ENCODE results near the gene PBX3.

PBX3 gene

GRCh38 chr9:125979383-125979782 lies 232.2 kb downstream of the PBX3 start:
- no peak for DNase-seq (ENCODE audit: low read depth)

- no peak for DNase-seq (ENCODE audit: low read depth)
Measured at GRCh38 chr9:125982798-125983406, 235.7 kb downstream of the PBX3 start.

DNA sequence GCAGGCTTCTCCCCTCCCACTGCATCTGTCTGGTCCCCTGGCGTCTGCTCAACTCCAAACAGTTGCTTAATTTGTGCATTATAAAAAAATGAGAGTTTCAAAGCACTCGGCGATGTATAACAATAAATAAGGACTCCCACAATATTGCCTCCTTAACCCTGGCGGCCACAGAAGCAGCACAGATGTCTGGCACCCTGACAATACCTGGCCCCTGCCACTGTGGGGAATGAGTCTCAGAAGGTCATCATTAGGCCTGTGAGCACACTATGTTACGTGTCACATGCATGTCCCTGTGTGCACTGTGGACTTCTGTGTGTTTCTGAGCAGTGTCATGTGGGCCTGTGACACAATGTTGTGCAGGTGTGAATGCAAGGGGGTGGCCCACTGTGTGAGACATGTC lies 236.5 kb downstream of the PBX3 start:
- no peak for DNase-seq (ENCODE audit: low read depth)

DNA sequence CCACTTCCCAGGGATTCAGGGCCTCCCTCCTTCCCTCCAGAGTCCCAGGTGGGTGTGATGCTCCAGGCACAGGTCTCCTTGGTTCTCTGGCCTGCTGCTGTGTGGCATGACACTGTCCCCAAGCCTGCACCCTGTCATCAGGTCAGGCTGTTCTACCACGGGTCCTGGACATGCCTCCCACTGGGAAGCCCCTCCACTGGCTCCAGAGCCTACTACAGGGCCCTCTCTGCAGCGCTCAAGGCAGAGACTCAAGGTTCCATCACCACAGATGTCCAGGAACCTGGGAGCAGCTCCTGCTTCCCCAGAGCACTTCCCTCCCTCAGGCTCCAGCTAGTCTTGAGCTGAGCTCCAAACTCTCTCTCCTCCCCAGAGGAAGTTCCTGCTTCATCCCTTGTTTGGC lies 237.3 kb downstream of the PBX3 start:
- DNase-seq (ENCODE audit: low read depth), result no peak

DNA sequence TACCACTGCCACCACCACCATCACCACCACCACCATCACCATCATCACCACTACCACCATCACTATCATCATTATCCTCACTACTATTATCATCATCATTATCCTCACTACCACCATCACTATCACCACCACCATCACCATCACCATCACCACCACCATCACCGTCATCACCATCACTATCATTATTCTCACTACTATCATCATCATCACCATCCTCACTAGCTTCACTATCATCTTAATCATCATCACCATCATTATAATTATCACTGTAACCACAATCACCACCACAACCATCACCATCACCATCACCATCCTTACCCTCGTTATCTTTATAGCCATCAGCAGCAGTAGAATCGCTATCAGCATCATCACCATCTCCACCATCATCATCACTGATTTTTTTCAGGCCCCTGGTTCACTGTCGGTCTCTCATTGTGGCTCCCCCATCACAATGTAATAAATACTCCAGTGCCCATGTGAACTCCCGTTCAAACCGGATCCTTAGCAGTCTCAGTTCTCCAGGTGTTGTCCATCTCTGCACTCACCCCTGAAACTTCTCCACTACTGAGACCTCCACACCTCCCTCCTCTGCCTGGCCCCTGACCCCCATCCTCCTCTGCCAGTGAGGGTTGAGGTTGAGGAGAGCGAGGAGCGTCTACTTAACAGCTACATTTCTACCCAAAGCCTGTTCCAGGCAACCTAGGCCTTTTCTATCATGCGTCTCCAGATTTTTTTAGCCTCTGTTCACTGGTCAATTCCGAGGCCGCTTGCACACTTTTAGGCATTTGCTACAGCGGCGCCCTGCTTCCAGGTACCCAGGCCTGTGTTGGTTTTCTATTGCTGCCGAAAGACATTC lies 238.2 kb downstream of the PBX3 start:
- no peak for DNase-seq (ENCODE audit: low read depth)

DNA sequence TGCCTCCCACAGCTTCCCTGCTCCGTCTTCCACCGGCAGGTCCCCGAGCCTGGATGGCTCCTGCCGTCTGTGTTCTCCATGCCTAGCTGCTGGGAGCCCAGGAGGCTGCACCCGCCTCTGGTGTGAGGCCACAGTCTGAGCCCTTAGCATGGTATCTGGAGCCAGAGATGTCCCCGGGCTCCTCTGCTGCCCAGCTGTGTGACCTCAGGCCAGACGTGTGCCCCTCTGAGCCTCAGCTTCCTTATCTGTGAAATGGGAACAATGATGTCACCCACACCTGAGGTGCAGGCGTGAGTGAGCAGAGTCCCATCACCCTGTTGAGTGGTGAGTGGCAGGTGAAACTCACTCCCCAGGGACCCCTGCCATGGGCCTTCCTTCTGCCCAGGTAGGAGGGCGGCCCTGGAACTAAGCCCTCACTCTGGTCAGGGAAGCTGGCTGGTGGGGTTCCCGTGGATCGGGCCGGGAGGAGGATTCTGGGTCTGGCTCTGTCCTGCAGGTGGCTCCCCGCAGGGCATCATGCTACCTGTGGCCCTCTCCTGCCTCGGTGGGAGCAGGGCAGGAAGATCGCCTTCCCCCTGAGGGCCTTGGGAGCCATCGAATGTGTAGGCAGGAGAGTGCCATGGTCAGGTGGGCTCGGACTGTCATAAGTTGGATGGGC lies 239.0 kb downstream of the PBX3 start:
- DNase-seq (ENCODE audit: low read depth), result no peak

DNA sequence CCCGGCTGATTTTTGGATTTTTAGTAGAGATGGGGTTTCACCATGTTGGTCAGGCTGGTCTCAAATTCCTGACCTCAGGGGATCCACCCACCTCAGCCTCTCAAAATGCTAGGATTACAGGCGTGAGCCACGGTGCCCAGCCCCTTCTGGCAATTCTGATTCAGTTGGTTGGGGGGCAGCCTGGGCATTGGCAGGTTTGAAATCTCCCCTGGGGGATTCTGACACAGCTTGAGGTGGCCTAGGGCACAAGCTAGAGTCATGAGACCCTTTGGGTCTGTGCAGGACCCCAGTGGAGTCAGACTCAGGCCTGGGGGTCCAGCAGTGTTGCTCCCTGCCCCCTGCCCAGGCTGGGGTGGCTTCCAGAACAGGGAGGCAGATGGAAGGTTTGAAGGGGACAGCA lies 239.8 kb downstream of the PBX3 start:
- no peak for DNase-seq (ENCODE audit: low read depth)

- no peak for DNase-seq (ENCODE audit: low read depth)
Measured at GRCh38 chr9:125987420-125987819, 240.2 kb downstream of the PBX3 start.

- no peak for DNase-seq (ENCODE audit: low read depth)
Measured at GRCh38 chr9:125988479-125989050, 241.4 kb downstream of the PBX3 start.

DNA sequence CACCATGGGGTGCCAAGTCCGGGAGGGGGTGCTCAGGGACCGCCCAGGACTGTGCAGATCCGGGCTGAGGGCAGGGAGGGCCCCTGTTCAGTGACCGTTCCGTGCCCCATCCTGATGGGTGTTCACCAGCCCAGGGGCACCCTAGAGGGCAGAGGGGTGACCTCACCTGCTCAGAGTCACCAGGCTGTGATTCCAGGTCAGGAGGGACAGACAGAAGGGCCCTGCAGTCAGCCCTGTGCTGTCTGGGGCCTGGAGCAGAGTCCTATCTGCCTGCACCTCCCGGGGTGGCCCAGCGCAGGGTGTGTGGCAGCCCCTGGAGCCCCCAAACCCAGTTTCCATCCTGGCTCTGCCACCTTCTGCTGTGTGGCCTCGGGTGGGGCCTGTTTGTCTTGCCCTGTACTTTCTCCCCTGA lies 241.9 kb downstream of the PBX3 start:
- DNase-seq (ENCODE audit: low read depth), result no peak

DNA sequence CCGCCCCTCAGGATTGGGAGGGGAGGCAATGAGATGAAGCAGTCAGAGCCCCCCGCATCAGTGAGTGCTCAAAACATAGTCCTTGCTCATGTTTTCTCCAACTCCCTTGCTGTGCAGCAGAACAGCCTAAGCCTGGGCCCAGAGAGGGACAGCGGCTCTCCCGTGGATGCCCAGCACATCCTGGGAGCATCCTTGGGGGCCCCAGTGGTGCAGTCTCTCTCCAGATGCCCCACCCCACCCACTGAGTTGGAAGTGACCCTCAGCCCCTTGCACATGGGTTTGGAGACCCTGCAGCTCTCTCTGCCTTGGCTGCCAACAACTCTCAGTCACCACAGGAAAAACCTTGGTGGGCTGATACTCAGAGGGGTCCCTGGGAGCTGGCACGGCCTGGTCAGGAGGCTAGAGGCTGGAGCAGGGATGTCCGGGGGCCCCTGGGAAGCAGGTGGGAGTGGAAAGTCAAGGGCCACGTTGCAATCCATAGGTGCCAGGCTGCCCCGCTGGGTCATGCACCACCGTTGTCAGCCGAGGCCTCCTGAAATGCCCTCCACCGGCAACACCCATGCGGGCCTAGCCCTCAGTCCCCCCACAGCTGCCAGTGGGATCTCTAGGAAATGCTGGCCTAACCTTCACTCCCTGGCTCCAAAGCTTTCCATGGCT lies 242.5 kb downstream of the PBX3 start:
- DNase-seq (ENCODE audit: low read depth), result no peak

GRCh38 chr9:125990186-125990792 lies 243.1 kb downstream of the PBX3 start:
- no peak for DNase-seq (ENCODE audit: low read depth)

GRCh38 chr9:125990793-125991220 lies 243.6 kb downstream of the PBX3 start:
- DNase-seq (ENCODE audit: low read depth), result no peak

DNA sequence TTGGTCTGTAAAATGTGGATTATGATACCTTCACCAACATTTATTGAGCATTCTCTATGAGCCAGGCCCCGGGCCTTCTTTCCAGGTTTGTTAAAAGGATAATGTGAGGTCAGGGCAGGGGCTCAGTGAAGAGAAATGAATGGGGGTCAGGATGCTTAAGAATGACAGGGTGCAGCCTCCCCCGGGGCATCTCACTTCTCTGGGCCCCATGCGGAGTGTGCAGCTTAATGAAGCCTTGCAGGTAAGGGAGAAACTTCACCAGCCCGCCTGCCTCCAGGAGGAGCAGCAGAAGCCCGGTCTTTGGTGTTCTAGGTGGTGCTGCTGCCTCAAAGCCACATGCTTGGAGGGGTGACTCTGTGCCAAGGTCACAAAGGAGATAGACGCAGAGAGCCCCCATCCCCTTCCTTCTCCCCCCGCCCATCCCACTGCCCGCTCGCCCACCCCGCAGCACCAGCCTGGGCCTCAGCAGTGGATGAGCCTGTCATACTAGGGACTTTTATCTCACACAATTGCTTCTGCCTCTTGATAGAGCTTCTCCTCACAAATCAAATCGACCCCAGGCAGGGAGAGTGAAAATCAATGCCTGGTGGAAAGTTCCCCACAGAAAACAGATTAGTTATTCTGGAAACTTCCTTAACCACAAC lies 244.8 kb downstream of the PBX3 start:
- DNase-seq (ENCODE audit: low read depth), result no peak

DNA sequence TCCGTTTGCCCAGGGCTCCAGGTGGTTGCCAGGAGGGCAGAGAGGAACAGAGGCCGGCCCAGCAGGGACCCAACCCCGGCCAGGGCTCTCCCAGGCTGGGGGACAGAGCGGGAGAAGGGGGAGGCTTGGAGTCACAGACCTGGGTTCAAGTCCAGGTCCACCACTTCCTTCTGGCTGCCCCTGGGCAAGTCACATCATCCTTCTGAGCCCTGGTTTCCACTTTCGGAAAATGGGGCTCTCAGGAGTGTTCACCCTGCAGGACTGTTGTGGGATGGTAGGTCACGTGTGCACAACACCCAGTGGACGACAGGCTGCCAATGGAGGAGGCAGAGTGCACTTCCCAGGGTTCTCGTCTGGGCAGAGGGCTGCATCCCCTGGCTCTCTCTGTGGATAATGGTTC lies 245.4 kb downstream of the PBX3 start:
- no peak for DNase-seq (ENCODE audit: low read depth)

GRCh38 chr9:125993466-125993865 lies 246.3 kb downstream of the PBX3 start:
- no peak for DNase-seq (ENCODE audit: low read depth)

DNA sequence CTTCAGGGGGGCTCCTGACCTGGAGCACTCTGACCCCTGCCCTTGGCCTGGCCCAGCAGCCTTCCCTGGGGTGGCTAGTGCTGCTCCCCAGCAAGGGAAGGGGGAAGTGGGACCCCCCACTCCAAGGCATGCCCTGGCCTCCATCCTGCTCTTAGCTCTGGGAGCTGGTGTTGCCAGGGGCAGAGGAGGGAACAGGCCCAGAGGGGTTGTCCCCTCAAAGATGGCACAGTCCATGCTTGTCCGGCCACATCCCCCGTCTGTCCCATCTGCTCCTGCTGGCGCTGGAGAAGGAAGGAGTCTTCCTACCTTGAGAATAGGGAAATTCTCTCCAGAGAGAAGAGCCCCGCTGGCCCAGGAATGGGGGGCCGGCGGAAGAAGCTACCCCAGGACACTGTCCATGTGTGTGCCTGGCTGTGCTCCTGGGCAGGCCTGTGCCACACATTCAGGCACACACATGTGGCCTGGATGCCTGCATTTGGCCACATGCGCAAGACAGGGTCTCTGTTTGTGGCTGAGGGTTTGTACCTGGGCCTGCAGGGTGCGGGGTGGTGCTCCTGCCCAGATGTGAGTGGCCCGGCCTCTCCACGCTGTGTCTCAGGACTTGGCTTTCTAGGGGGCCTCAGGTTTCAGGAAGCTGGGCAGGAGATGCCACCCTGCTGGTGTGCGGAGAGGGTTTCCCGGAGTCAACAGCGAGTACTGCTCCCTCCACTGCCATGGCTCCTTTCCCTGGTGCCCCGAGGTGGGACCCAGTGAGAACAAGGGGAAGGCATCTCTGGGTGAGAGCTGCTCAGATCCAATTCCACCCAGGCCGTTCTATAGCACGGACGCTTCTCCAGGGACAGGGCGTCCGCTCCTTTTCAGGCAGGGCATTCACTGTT lies 247.1 kb downstream of the PBX3 start:
- DNase-seq (ENCODE audit: low read depth), result no peak

DNA sequence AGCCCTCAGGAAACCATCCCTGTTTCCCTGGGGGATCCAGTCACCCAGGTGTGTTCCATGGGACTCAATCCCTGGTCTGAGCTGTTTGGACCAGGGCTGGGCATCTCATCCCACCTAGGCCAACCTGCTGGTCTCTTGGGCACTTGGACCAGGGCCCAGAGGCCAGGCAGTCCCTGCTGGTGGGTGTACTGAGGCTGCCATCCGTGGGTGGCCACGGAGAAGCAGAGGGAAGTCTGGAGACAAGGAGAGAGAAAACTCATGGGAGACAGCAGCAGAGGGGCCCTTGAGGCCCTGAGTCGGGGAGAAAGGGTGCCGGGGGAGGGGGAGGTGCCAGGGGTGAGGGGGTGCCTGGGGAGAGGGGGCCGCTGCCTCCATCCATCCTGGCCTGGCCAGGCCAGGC lies 247.8 kb downstream of the PBX3 start:
- no peak for DNase-seq (ENCODE audit: low read depth)

DNA sequence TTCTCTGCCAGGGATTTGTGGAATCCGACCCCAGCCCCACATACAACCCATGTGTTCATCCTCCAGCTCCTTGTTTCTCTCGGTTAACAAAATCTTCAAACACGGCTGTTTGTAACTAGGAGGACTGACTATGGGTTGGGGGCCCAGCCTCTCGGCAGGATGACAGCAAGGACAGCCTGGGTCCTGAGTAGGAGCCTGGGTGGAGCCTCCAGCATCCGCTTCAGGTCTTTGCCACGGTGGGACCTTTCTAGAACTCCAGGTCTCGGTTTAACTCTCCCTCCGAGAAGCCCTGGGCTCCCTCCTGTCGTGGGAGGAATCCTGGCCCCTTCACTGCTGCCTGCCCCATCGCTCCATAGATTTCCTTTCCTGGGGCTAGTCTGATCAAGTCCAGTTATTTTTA lies 248.5 kb downstream of the PBX3 start:
- DNase-seq (ENCODE audit: low read depth), result no peak

DNA sequence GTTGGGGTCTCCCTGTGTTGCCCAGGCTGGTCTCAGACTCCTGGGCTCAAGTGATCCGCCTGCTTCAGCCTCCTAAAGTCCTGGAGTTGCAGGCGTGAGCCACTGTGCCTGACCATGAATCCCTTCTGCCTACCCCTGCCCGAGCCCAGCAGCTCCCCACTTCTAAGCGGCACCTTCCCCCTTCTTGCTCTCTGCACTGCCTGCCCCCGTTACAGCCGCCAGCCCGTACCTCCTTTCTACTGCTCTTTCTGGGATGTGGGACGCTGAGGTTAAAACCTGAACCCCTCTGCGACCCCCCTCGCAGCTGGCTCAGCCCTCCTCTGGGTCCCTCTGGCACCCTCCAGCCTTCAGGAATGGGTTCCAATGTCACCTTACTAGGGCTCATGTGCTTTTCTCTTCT lies 249.6 kb downstream of the PBX3 start:
- no peak for DNase-seq (ENCODE audit: low read depth)
